Keratinocyte (primary cell): ENCODE results near the gene CNTF. TPM values are rescaled to one million over a fixed set of nuclear protein-coding genes. Genes with fewer than 3 reads are reported as not detected.

Experiments used
- DNase-seq: peaks from one replicate; pipeline ENCODE4 v3.0.0-alpha.2; 2011; ENCODE audit warnings: low read depth, missing footprints, low spot score
- FAIRE-seq: peaks from 2 replicates; lab custom pipeline; 2011; peaks lifted over from hg19 to GRCh38; lab: Jason Lieb, UNC
- H2AFZ ChIP-seq: 2 replicates; pipeline ENCODE4 v1.6.0; 2012; ENCODE audit warnings: low read length, control low read depth, inconsistent platforms; ENCODE audit not compliant: control insufficient read depth
- H3K27ac ChIP-seq: 2 replicates; pipeline ENCODE4 v1.5.1; 2011; ENCODE audit warnings: low read length; ENCODE audit not compliant: control insufficient read depth, insufficient read depth
- H3K27me3 ChIP-seq: 3 replicates; pipeline ENCODE4 v1.6.0; 2011; ENCODE audit warnings: low read length; ENCODE audit not compliant: control insufficient read depth, insufficient read depth; ENCODE audit errors: extremely low read depth
- H3K36me3 ChIP-seq, 2 experiments: 2 replicates in 1 of 2; 3 replicates in 1 of 2; pipeline ENCODE4 v1.5.1; 2011; ENCODE audit warnings: low read length in 2 of 2, mild to moderate bottlenecking in 1 of 2; ENCODE audit not compliant: control insufficient read depth in 2 of 2, insufficient read depth in 2 of 2; ENCODE audit errors: extremely low read depth in 1 of 2
- H3K4me1 ChIP-seq: 3 replicates; pipeline ENCODE4 v1.5.1; 2011; ENCODE audit warnings: low read length; ENCODE audit not compliant: control insufficient read depth, insufficient read depth; ENCODE audit errors: extremely low read depth
- H3K4me2 ChIP-seq: 3 replicates; pipeline ENCODE4 v1.6.0; 2011; ENCODE audit warnings: low read depth, low read length; ENCODE audit not compliant: control insufficient read depth, insufficient read depth; ENCODE audit errors: extremely low read depth
- H3K4me3 ChIP-seq, 3 experiments: fragments of 200-600 bp in 1 of 3; sonication (generic) in 1 of 3; 2 replicates in 2 of 3; 3 replicates in 1 of 3; pipeline ENCODE4 v1.5.1; 2011 to 2016; ENCODE audit warnings: low read length in 3 of 3, mild to moderate bottlenecking in 3 of 3, control low read depth in 2 of 3, inconsistent platforms in 1 of 3, low read depth in 1 of 3, mixed read lengths in 1 of 3, mixed run types in 1 of 3, moderate library complexity in 1 of 3; ENCODE audit not compliant: control insufficient read depth in 2 of 3, insufficient read depth in 2 of 3; ENCODE audit errors: extremely low read depth in 1 of 3
- H3K79me2 ChIP-seq: 2 replicates; pipeline ENCODE4 v1.6.0; 2012; ENCODE audit warnings: low read length; ENCODE audit not compliant: control insufficient read depth, insufficient read depth
- H3K9ac ChIP-seq: 3 replicates; pipeline ENCODE4 v1.6.0; 2011; ENCODE audit warnings: low read length; ENCODE audit not compliant: control insufficient read depth, insufficient read depth; ENCODE audit errors: extremely low read depth
- H3K9me1 ChIP-seq: 3 replicates; pipeline ENCODE4 v1.6.0; 2011; ENCODE audit warnings: low read length; ENCODE audit not compliant: control insufficient read depth, insufficient read depth; ENCODE audit errors: extremely low read depth
- H3K9me3 ChIP-seq: 2 replicates; pipeline ENCODE4 v1.5.1; 2012; ENCODE audit warnings: low read depth, low read length; ENCODE audit not compliant: control insufficient read depth
- H4K20me1 ChIP-seq: 3 replicates; pipeline ENCODE4 v1.6.0; 2011; ENCODE audit warnings: low read length; ENCODE audit not compliant: control insufficient read depth, insufficient read depth; ENCODE audit errors: extremely low read depth
- EZH2 ChIP-seq: IDR thresholded peaks from one replicate; pipeline ENCODE4 v1.6.1; 2012; ENCODE audit warnings: inconsistent platforms, mild to moderate bottlenecking, low read length, moderate library complexity
- dilution Hi-C: fragments of 300-500 bp; cut with MboI; formaldehyde crosslinking; loops from one replicate; pipeline ENCODE4 v1.7.0; 2020; ENCODE audit warnings: low sequenced_read_pairs; ENCODE audit not compliant: extremely low pct_ligation_motif_present
- polyA plus RNA-seq, 5 experiments: library from polyadenylated mRNA; depleted of rRNA in 3 of 5; stranded (reverse) in 3 of 5; stranded (forward) in 1 of 5; unstranded in 1 of 5; fragments of >200 nt; gene quantifications; 1 replicate in 1 of 5; 2 replicates in 3 of 5; 3 replicates in 1 of 5; pipeline versions ENCODE4 v1.2.1 to v1.2.3, GENCODE V29; 2011 to 2012; ENCODE audit warnings: missing spikeins in 2 of 5, low read depth in 1 of 5, low replicate concordance in 1 of 5
- TF ChIP-seq, protein P1 (sequence below), 3 experiments: IDR thresholded peaks in 1 of 3; conservative IDR thresholded peaks in 1 of 3; optimal IDR thresholded peaks in 1 of 3; 2 replicates in 2 of 3; 3 replicates in 1 of 3; pipeline versions ENCODE3 to v1.5.1; 2011; ENCODE audit warnings: low read length in 3 of 3, mild to moderate bottlenecking in 3 of 3, moderate library complexity in 2 of 3, control low read depth in 1 of 3, inconsistent platforms in 1 of 3; ENCODE audit not compliant: insufficient read depth in 2 of 3; ENCODE audit errors: extremely low read depth in 1 of 3

CNTF gene
- polyA plus RNA-seq, 1 donor (not counting 4 experiments of a cell fraction or from before 2014, with no cell fraction given) = 1.9 TPM

DNA sequence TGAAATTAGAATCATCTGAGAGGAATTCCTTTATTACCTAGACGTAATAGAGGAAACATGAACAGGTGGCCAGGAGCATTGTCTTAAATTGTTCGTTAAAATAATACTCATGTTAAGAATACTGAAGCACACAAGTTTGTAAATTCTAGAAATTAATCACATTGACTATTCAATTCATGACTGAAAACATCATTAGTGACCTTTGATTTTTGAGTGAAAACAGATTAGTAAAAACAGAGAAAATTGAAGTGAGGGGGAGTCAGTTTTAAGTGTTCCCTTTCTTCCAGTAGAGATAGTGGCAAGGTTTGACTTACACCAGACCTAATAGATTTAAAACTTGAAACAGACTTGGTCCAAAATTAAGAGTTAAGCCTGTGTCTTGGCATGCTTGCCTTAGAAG lies 42.2 kb upstream of the CNTF start:
- Histone ChIP-seq H3K79me2 (peaks cover 62% of the 10 kb centered on the region), H3K9me1 (no peaks in the 10 kb centered on the region), H4K20me1 (peaks cover 3% of the 10 kb centered on the region), H3K27me3 (no peaks in the 10 kb centered on the region), H3K4me1 (peaks cover 44% of the 10 kb centered on the region), H3K4me2 (peak overlapping the region; percentile 99), H3K9ac (peak overlapping the region; percentile 96), H3K36me3 (peaks cover 0 to 3% of the 10 kb centered on the region in 2 experiments), H3K9me3 (no peaks in the 10 kb centered on the region), H3K27ac (peak overlapping the region; percentile 94), H3K4me3 (peak overlapping the region; percentile 69 to 96 (median 90)), H2AFZ (no peak overlapping the region)
- TF ChIP-seq, protein P1, sequence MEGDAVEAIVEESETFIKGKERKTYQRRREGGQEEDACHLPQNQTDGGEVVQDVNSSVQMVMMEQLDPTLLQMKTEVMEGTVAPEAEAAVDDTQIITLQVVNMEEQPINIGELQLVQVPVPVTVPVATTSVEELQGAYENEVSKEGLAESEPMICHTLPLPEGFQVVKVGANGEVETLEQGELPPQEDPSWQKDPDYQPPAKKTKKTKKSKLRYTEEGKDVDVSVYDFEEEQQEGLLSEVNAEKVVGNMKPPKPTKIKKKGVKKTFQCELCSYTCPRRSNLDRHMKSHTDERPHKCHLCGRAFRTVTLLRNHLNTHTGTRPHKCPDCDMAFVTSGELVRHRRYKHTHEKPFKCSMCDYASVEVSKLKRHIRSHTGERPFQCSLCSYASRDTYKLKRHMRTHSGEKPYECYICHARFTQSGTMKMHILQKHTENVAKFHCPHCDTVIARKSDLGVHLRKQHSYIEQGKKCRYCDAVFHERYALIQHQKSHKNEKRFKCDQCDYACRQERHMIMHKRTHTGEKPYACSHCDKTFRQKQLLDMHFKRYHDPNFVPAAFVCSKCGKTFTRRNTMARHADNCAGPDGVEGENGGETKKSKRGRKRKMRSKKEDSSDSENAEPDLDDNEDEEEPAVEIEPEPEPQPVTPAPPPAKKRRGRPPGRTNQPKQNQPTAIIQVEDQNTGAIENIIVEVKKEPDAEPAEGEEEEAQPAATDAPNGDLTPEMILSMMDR (optimal IDR thresholded peaks at IDR 0.05 in 1 of 3, IDR thresholded peaks at IDR 0.05 in 1 of 3, conservative IDR thresholded peaks at IDR 0.05 in 1 of 3; ENCODE audit: extremely low read depth in 1 of 3, insufficient read depth in 2 of 3, low read length in 3 of 3) = no peak
- no peak for TF ChIP-seq EZH2
- dilution Hi-C loops = no loop called here
- DNase-seq (no peak), FAIRE-seq (no peak)

GRCh38 chr11:58582437-58582836 lies 40.0 kb upstream of the CNTF start:
- Histone ChIP-seq H3K4me1 (peaks cover 23% of the 10 kb centered on the region), H2AFZ (no peak overlapping the region)
- dilution Hi-C loops = no loop called here

More at GRCh38 chr11:58582437-58582836, 40.0 kb upstream of the CNTF start:
- no peak overlapping the region for H3K9ac ChIP-seq
- H3K27me3 ChIP-seq = no peaks in the 10 kb centered on the region
- H3K4me3 ChIP-seq = peak overlapping the region in 1 of 3 experiments; percentile 43
- DNase-seq = no peak
- no peak for FAIRE-seq
- peaks cover 1 to 11% of the 10 kb centered on the region in 2 experiments for H3K36me3 ChIP-seq
- H3K27ac ChIP-seq = no peak overlapping the region
- peak overlapping the region; percentile 99 for H3K4me2 ChIP-seq
- H4K20me1 ChIP-seq = peaks cover 3% of the 10 kb centered on the region
- peaks cover 81% of the 10 kb centered on the region for H3K79me2 ChIP-seq
- H3K9me1 ChIP-seq = no peaks in the 10 kb centered on the region
- no peak for TF ChIP-seq EZH2
- TF ChIP-seq, protein P1 (optimal IDR thresholded peaks at IDR 0.05 in 1 of 3, IDR thresholded peaks at IDR 0.05 in 1 of 3, conservative IDR thresholded peaks at IDR 0.05 in 1 of 3; ENCODE audit: extremely low read depth in 1 of 3, insufficient read depth in 2 of 3, low read length in 3 of 3) = no peak
- H3K9me3 ChIP-seq = no peaks in the 10 kb centered on the region
